OCI-M1 (cell line): ENCODE data around the gene C4BPA.
A peak's percentile ranks its signal among the peaks of the same experiment; 100 is the strongest.

Source experiments
- DNase-seq: peaks from one replicate; lab custom pipeline; 2025; lab: John Stamatoyannopoulos, UW

C4BPA gene

GRCh38 chr1:207124389-207124788 lies 20.4 kb downstream of the C4BPA start:
- no peak for DNase-seq

DNA sequence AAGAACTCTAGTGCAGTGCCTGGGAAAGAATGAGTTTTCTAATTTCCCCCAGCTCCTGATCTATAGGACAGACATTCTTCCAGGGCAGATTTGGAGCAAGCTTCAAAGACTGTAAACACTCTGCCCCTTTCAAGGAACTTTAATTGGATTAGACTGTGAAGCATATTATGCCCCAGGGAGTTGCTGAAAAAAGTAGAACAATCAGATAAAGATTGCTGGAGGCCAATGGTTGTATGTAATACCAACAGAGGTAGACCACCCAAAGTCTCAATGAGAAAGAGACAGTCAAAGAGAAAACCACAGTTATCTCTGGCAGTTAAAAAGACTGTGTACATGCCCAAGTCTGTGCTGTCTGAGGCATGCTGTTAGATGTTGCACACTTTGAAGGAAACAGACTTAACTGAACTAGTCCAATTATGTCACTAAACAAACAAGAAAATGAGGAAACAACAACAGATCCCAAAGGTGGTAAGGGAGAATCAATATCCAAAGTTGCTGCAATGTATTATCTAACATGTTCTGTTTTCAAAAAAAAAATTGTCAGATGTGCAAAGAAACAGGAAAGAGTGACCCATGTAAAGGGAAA lies 24.4 kb downstream of the C4BPA start:
- DNase-seq = no peak

DNA sequence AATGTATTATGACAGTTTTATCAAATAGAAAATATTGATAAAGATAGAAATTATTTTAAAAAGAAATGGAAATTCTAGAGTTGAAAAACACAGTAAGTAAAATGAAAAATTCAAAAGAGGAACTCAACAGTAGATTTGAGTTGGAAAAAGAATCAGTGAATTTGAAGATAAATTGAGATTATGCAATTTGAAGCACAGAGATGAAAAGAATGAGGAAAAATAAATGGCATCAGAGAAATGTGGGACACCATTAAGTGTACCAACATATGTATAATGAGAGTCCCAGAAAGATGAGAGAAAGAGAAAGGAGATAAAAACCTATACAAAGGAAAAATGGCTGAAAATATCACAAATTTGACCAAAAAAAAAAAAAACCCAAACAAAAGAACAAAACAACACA lies 25.0 kb downstream of the C4BPA start:
- no peak for DNase-seq

- no peak for DNase-seq
Observed at GRCh38 chr1:207130252-207131036, 26.4 kb downstream of the C4BPA start.

DNA sequence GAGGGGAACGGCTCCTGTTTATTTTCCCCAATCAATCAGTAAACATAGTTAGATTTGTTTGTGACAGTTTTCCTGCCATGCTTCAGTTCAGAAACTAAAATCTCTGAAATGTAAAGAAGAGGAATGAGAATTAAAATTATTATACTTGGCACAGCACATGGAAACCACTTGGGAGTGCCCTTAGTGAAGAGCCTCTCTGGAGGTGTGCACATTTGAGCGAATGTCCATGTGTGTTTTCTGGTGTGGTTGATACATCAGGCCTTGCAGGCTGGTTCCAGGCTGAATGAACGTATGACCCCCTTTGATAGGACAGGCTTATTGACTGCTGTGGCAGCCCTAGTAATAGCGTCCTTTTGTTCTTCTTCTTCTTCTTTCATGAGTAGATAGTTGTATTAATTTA lies 27.1 kb downstream of the C4BPA start:
- no peak for DNase-seq

DNA sequence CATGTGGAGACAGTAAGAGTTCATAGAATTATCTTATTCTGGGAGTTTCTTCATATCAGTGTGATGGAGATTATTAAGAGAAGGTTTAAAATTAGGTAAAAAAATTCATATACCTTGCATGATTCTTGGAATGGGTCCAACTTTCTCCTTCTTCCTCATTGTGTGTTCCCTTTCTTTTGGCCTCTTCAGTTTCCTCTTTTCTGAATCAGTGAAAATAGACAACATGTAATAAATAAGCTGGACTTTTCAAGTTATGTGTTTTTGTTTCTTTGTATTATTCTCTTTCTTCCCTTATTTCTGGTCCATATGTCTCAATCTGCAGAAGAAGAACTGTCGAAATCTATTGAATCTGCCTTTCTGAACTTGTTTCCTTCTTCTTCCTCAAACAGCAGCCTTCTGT lies 30.5 kb downstream of the C4BPA start:
- DNase-seq = peak; percentile 68

- no peak for DNase-seq
Observed at GRCh38 chr1:207139616-207140015, 35.6 kb downstream of the C4BPA start.

DNA sequence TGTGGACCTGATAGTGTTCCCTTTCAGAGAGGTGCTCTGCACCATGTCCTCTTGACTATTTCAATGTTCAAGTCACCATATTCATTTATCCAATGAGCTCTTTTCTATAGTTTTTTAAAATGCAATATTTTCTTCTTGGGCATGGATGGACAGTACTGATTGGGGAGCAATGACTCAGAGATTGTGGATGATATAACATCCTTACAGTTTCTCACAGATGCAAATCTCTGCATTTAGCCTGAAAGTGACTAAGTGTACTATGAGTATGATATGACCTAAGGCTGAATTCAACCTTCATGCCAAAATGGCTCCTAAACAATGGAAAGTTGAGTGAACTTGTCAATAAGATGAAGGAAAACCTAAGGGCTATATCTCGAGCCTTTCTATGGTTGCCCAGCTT lies 36.5 kb downstream of the C4BPA start:
- DNase-seq = no peak

- peak; percentile 60 for DNase-seq
Observed at GRCh38 chr1:207145401-207146058, 41.5 kb downstream of the C4BPA start.

DNA sequence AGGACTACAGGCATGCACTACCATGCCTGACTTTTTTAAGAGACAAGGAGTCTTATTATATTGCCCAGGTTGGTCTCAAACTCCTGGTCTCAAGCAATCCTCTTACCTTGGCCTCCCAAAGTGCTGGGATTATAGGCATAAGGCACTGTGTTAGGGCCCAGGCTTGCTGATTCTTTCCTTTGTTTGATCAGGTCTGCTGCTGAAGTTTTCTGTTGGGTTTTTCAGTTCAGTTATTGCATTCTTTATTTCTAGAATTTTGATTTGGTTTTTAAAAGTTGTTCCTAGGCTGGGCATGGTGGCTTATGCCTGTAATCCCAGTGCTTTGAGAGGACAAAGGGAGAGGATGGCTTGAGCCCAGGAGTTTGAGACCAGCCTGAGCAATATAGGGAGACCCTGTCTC lies 47.9 kb downstream of the C4BPA start:
- no peak for DNase-seq

GRCh38 chr1:207152792-207153468 lies 48.9 kb downstream of the C4BPA start:
- DNase-seq = peak; percentile 61

DNA sequence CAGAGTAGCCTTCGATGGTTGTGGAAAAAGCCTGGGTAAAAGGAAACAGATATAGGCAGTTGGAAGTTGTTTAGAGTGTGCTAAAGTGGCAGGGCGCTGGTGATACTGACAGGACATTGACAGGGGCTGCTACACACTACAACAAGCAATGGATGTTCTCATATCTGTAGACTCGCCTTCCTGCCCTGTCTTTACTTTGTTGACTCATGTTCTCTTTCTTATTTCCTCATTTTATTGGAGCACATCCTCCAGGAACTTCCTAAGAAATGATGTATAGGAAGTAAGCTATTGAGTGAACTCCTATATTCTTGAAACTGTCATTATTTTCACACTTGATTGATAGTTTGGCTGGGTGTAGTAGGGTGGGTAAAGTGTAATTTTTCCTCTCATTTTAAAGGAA lies 51.0 kb downstream of the C4BPA start:
- no peak for DNase-seq

DNA sequence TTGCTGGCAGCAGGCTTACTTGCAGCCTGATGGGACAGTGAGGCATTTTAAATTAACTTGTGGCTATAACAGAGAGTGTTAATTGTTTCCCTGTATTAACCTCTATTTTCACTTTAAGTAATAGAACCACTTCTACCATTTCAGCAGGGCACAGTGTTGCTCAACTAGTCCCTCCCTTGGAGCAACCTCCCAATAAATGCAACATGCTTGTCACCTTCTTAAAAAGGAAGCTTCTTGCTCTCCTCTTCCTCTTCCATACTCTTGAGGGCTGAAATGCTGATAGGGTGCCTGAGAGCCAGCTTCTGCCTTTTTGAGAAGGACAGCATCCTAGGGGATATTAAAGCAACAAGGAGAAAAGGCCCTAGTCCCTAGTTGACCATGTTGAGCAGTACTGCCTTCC lies 52.1 kb downstream of the C4BPA start:
- peak; percentile 33 for DNase-seq

GRCh38 chr1:207156826-207157225 lies 52.8 kb downstream of the C4BPA start:
- DNase-seq = no peak

- no peak for DNase-seq
Observed at GRCh38 chr1:207164086-207164485, 60.1 kb downstream of the C4BPA start.

- DNase-seq = no peak
Observed at GRCh38 chr1:207172321-207172720, 68.3 kb downstream of the C4BPA start.

GRCh38 chr1:207172885-207173284 lies 68.9 kb downstream of the C4BPA start:
- peak; percentile 28 for DNase-seq

- DNase-seq = no peak
Observed at GRCh38 chr1:207173396-207173795, 69.4 kb downstream of the C4BPA start.

DNA sequence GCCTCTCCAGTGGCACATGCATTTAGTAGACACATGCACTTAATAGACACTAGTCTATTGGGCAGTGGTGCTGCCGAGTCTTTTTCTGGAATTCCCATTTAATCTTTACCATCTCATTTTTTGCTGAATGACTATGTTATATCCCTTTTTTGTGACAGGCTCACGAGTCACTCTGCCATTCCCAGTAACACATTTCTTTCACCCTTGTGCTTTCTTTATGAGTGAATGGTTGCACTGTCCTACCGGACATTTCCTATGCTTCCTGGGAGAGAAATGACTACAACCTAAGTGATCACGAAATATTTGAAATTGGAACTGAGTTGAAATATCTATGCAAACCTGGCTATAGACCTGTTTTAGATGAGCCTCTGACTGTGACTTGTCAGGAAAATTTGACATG lies 70.9 kb downstream of the C4BPA start:
- no peak for DNase-seq

DNA sequence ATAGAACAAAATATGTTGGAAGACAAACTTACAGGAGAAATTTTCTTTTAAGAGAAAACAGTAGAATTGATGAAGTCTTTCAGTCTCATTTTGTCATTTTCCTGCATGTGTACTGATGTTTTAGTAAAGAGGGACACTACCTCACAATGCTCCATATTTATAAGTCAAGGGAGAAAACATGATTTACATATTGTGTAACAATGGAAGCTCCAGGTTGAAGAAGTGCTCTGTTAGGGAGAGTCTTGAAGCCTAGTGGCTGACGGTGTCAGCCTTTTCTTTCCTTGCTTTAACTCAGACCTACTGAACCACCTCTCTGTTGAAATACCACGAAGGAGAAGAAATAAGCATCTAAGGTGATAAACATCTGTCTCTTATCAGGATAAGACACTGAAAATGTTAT lies 75.0 kb downstream of the C4BPA start:
- no peak for DNase-seq

DNA sequence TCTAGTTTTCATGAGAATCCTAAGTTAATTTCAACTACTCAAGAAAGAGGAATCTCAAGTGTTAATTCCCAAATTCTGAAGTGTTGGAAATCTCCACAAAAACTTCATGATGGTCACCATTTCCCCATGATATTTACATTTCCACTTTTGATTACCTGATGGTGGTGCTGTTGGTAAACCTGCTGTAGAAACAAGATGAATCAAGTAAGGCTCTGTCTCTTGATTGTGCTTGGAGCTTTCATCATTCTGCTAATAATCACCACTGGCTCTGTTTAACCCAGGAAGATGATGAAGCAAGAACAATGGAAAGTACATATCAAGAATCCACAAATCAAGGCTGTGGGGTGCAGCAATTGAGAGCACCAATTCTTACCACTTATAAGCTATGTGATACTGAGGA lies 77.8 kb downstream of the C4BPA start:
- peak; percentile 74 for DNase-seq

DNA sequence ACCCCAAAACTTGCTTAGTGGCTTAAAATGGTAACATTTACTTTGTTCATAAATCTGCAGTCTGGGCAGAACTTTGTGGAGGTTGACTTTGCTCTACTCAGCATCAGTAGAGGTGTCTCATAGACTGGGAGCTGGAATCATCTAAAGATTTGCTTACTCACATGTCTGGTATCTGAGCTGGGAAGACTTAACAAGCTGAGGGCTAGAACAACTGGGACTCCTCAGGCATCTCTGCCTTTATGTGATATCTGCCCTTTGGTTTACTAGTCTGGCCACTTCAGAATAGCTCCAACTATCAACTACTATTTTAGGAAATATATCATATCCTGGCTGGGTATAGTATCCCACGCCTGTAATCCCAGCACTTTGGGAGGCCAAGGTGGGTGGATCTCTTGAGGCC lies 82.5 kb downstream of the C4BPA start:
- DNase-seq = no peak

DNA sequence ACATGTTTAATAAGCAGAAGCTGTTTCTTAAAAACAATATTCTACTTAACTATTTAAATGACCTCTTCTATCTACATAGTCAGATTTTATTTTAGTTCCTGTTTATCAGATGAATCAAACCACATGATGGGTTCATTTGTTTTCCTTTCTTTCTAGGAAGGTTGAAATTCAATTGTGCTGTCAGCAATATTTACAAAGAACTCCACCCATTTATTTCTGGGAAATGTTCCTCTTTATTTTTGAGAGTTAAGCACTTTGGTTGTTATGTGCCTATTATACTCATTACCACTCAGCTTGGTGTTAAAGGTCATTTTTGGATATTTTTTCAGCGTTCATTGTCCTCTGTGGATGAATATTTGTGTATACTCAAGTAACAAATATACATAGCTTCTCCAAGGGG lies 84.9 kb downstream of the C4BPA start:
- peak; percentile 54 for DNase-seq
